ENCODE results near the gene IGFBP2.

IGFBP2 gene

GRCh38 chr2:216624251-216624650, 9.0 kb upstream of the IGFBP2 start:
- H3K36me3 Mint-ChIP-seq (ENCODE audit: low read depth) = no peaks in the 10 kb centered on the region
- peaks cover 8% of the 10 kb centered on the region for H3K4me1 Mint-ChIP-seq (ENCODE audit: low read depth)
- no peaks in the 10 kb centered on the region for H3K27me3 Mint-ChIP-seq

GRCh38 chr2:216626168-216626874, 6.9 kb upstream of the IGFBP2 start:
- Mint-ChIP-seq H3K27me3 (no peaks in the 10 kb centered on the region), H3K36me3 (ENCODE audit: low read depth) (no peaks in the 10 kb centered on the region), H3K27ac (no peak overlapping the region), H3K9me3 (no peaks in the 10 kb centered on the region), H3K4me1 (ENCODE audit: low read depth) (no peaks in the 10 kb centered on the region), H3K4me3 (no peak overlapping the region)

More at GRCh38 chr2:216624251-216624650, 9.0 kb upstream of the IGFBP2 start:
- no peaks in the 10 kb centered on the region for H3K9me3 Mint-ChIP-seq
- no peak overlapping the region for H3K27ac Mint-ChIP-seq
- H3K4me3 Mint-ChIP-seq = no peak overlapping the region

- Mint-ChIP-seq H3K36me3 (ENCODE audit: low read depth) (no peaks in the 10 kb centered on the region), H3K4me1 (ENCODE audit: low read depth) (no peaks in the 10 kb centered on the region), H3K27me3 (peaks cover 5% of the 10 kb centered on the region), H3K4me3 (no peak overlapping the region), H3K27ac (no peak overlapping the region), H3K9me3 (no peaks in the 10 kb centered on the region)
These were observed 6.4 kb upstream of the IGFBP2 start for GRCh38 chr2:216626875-216627245.

- H3K9me3 Mint-ChIP-seq = no peaks in the 10 kb centered on the region
- no peak overlapping the region for H3K4me3 Mint-ChIP-seq
- peaks cover 17% of the 10 kb centered on the region for H3K4me1 Mint-ChIP-seq (ENCODE audit: low read depth)
- H3K36me3 Mint-ChIP-seq (ENCODE audit: low read depth) = no peaks in the 10 kb centered on the region
- H3K27me3 Mint-ChIP-seq = peaks cover 27% of the 10 kb centered on the region
- H3K27ac Mint-ChIP-seq = no peak overlapping the region
These were observed 3.4 kb upstream of the IGFBP2 start for GRCh38 chr2:216629784-216630183.

GRCh38 chr2:216632346-216632951, 771 bp upstream of the IGFBP2 start:
- H3K27me3 Mint-ChIP-seq = peaks cover 52% of the 10 kb centered on the region
- no peaks in the 10 kb centered on the region for H3K36me3 Mint-ChIP-seq (ENCODE audit: low read depth)
- peak overlapping the region; percentile 77 for H3K4me3 Mint-ChIP-seq
- H3K27ac Mint-ChIP-seq = peak overlapping the region; percentile 72
- H3K9me3 Mint-ChIP-seq = no peaks in the 10 kb centered on the region
- H3K4me1 Mint-ChIP-seq (ENCODE audit: low read depth) = peaks cover 28% of the 10 kb centered on the region

DNA sequence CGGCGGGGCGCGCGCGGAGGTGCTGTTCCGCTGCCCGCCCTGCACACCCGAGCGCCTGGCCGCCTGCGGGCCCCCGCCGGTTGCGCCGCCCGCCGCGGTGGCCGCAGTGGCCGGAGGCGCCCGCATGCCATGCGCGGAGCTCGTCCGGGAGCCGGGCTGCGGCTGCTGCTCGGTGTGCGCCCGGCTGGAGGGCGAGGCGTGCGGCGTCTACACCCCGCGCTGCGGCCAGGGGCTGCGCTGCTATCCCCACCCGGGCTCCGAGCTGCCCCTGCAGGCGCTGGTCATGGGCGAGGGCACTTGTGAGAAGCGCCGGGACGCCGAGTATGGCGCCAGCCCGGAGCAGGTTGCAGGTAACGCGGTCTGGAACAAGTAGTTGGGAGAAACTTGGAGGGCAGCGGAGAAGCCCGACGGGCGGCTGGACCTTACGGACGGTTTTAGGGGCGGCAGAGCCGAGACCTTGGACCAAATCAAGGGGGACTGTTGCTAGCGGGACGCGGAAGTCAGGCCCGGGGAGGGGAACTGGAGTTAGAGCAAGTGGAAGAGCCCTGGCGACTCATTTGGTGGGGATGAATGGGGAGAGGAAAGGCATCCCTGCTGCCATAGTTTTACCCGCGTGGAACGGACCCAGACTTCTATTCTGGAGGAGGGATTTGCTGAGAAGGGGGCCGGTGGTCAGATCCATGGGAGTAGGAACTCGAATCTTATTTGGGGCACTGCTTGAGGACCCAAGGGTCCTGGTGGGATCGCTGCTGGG, 573 bp downstream of the IGFBP2 start:
- Mint-ChIP-seq H3K36me3 (ENCODE audit: low read depth) (no peaks in the 10 kb centered on the region), H3K27ac (no peak overlapping the region), H3K4me1 (ENCODE audit: low read depth) (peaks cover 28% of the 10 kb centered on the region), H3K27me3 (peaks cover 55% of the 10 kb centered on the region), H3K4me3 (peak overlapping the region; percentile 83), H3K9me3 (no peaks in the 10 kb centered on the region)

DNA sequence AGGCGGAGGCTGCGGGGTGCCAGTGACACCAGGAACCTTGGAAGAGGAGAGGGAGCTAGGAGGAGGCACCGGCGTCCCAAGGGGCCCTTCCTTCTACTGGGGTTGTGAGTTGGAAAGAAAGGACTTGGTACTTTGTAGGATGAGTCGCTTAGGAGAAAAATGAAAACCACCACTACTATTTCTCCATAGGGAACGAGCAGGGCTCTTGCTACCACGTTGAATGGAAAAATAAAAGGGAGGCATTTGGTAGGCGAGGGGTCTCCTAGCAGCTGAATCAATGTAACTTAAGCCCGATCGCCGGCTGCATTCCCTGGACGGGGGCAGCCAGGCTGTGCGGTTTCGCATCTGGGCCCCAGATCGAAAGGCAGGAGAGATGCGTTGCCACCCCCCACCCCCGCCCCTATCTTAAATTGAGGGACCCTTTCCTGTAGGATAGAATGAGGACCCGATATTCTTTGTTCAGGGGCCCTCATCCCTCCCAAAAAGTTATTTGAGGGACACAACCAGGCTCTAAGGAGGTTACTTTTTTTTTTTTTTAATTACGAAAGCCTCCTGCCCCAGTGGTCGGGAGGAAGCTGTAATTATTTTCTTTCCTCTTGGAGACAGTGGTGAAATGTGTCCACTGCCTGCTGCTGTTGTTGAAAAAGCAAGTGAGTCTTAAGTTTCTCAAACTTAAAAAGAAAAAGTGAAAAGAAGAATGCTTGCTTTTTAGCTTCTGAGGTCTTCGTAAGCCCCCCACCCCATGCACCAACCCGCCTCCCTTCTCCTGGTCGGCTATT, 1.3 kb downstream of the IGFBP2 start:
- H3K36me3 Mint-ChIP-seq (ENCODE audit: low read depth) = no peaks in the 10 kb centered on the region
- H3K27ac Mint-ChIP-seq = no peak overlapping the region
- no peaks in the 10 kb centered on the region for H3K9me3 Mint-ChIP-seq
- peak overlapping the region; percentile 83 for H3K4me3 Mint-ChIP-seq
- H3K4me1 Mint-ChIP-seq (ENCODE audit: low read depth) = peaks cover 28% of the 10 kb centered on the region
- peaks cover 59% of the 10 kb centered on the region for H3K27me3 Mint-ChIP-seq

DNA sequence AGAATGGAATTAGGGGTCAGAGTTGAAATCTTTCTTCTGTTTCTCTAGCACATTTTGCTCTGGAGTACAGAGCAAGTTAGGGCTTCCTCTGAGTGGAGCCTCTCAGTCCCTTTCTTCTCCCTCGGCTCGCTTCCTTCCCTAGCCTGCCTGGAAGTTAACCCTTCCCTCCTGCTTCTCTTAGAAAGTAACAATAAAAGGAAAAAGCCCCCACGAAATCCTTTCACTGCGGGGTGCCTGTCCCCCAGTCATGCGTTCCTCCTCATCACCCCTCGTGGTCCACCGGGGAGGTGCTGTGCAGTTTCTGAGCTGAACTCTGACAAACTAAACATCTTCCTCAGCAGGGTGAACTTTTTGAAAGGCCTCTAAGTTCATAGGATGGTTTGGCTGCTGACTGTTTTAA, 2.0 kb downstream of the IGFBP2 start:
- peaks cover 63% of the 10 kb centered on the region for H3K27me3 Mint-ChIP-seq
- no peaks in the 10 kb centered on the region for H3K9me3 Mint-ChIP-seq
- H3K27ac Mint-ChIP-seq = peak overlapping the region; percentile 58
- H3K4me3 Mint-ChIP-seq = peak overlapping the region; percentile 67
- peaks cover 28% of the 10 kb centered on the region for H3K4me1 Mint-ChIP-seq (ENCODE audit: low read depth)
- no peaks in the 10 kb centered on the region for H3K36me3 Mint-ChIP-seq (ENCODE audit: low read depth)

DNA sequence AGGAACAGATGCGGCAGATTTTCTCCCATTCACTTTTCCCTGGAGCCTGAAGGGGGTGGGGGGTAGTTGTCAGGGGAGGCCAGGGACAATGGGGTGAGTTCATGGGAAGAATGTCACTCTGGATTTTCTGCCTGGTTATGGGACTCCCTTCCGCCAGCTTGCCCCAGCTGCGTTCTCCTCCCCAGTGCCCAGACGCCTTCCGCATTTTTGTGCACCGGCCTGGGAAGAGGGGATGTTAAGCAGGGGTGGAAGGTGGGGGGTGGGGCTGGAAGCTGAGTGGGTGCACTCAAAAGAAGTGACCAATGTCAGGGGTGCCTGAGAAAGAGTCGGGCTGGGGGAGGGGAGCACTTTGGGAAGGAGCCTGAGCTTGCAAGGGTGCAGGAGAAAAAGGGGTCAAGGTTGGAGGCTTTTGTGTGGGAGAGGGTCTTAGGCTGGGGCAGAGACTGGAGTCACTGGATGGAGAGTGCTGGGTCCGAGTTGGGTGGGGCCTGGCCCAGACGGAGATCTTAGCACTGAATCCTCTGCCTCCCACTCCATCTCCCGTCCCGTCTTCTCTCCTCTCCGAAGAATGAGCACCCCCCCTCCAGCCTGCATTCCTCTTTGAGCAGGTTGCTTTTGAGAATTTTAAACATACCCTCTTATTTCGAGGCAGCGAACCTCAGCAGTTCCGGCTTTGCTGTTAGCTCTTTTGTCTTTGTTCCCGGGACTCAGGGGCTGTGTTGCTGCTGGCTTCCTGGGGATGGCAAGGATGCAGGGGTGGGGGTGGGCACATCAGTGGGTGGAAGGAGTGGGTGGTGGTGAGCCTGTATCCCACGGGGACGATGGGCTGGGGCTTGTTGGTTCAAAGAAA, 2.7 kb downstream of the IGFBP2 start:
- Mint-ChIP-seq H3K4me1 (ENCODE audit: low read depth) (peaks cover 28% of the 10 kb centered on the region), H3K27ac (no peak overlapping the region), H3K36me3 (ENCODE audit: low read depth) (no peaks in the 10 kb centered on the region), H3K4me3 (no peak overlapping the region), H3K27me3 (peaks cover 63% of the 10 kb centered on the region), H3K9me3 (no peaks in the 10 kb centered on the region)

DNA sequence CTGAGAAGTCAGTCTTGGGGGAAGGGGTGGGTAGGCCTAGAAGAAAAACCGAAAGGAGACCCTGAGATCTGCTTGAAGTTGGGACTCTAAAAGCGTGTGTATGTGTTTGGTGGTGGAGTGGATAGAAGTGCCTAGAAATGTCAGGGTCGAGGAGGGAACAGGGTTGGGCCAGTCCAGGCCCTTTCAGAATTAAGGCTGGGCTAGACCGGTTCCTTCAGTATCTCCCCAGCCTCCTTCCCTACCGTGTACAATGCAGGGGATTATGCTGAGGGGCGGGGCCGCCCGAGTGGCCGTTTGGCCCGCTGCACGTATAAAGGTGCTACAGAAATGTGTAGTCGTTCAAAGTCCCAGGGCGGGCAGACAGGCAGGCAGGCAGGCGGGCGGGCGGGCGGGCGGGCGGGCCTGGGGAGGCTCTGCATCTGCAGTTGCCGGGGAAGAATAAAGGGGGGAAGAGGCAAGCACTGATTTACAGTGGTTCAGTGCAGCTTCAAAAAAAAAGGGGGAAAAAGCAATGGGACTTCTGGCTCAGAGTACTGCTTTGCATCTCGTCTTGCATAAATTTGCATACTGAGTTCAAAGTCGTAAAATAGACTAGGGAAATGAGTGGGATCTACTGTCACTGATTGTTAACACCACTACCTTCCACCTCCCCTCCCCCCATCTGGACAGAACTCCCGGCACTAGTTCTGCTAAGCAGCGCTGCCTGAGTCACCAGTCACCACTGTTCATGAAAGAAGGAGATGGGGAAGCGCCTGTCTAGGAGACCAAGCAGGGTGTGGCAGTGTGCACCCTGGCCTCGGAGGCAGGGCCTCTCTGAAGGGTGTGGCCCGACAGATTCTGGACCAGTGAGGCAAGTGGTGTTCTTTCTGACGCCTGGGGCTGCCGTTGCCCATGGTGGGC, 3.6 kb downstream of the IGFBP2 start:
- peak overlapping the region; percentile 31 for H3K27ac Mint-ChIP-seq
- no peaks in the 10 kb centered on the region for H3K9me3 Mint-ChIP-seq
- no peak overlapping the region for H3K4me3 Mint-ChIP-seq
- no peaks in the 10 kb centered on the region for H3K36me3 Mint-ChIP-seq (ENCODE audit: low read depth)
- peaks cover 59% of the 10 kb centered on the region for H3K27me3 Mint-ChIP-seq
- H3K4me1 Mint-ChIP-seq (ENCODE audit: low read depth) = peaks cover 28% of the 10 kb centered on the region

- Mint-ChIP-seq H3K4me3 (no peak overlapping the region), H3K36me3 (ENCODE audit: low read depth) (no peaks in the 10 kb centered on the region), H3K27me3 (peaks cover 52% of the 10 kb centered on the region), H3K9me3 (no peaks in the 10 kb centered on the region), H3K4me1 (ENCODE audit: low read depth) (peaks cover 27% of the 10 kb centered on the region), H3K27ac (no peak overlapping the region)
These were observed 4.3 kb downstream of the IGFBP2 start for GRCh38 chr2:216637472-216637871.

- H3K4me1 Mint-ChIP-seq (ENCODE audit: low read depth) = no peaks in the 10 kb centered on the region
- no peaks in the 10 kb centered on the region for H3K36me3 Mint-ChIP-seq (ENCODE audit: low read depth)
- H3K27me3 Mint-ChIP-seq = peaks cover 18% of the 10 kb centered on the region
- no peak overlapping the region for H3K27ac Mint-ChIP-seq
- no peaks in the 10 kb centered on the region for H3K9me3 Mint-ChIP-seq
- H3K4me3 Mint-ChIP-seq = no peak overlapping the region
These were observed 10.9 kb downstream of the IGFBP2 start for GRCh38 chr2:216643986-216644659.
